B cell (primary cell): ENCODE results near the gene CES3. TPM values are rescaled to one million over a fixed set of nuclear protein-coding genes. Genes with fewer than 3 reads are reported as not detected.
A peak's percentile ranks its signal among the peaks of the same experiment; 100 is the strongest.

Experiments used
- ATAC-seq: fragments of 200-7000 bp; cut with Tn5 transposase; one replicate; pipeline ENCODE4 v1.10.0; 2021; ENCODE audit warnings: low read depth, mild to moderate bottlenecking, moderate number of reproducible peaks, moderate library complexity
- CTCF ChIA-PET: fragments of 350-600 bp; sonication (Branson Sonifier 250); formaldehyde crosslinking; loops from one replicate; lab custom pipeline; 2021; ENCODE audit warnings: antibody characterized with exemption, inconsistent platforms; lab: Charles Lee
- POLR2A ChIA-PET: fragments of 350-600 bp; sonication (Branson Sonifier 250); formaldehyde crosslinking; loops from one replicate; lab custom pipeline; 2021; ENCODE audit warnings: antibody characterized with exemption; lab: Charles Lee
- DNase-seq: peaks from one replicate; pipeline ENCODE4 v3.0.0; 2013
- H2AFZ ChIP-seq: 2 replicates; pipeline ENCODE4 v1.6.1; 2012; ENCODE audit warnings: mild to moderate bottlenecking, low read depth, low read length; ENCODE audit not compliant: insufficient read depth, poor library complexity, severe bottlenecking
- H3K27ac ChIP-seq, 2 donors: 1 replicate in 1 of 2; 2 replicates in 1 of 2; pipeline ENCODE4 v1.5.1; 2012 to 2013; ENCODE audit warnings: low read length in 2 of 2, mild to moderate bottlenecking in 2 of 2, moderate library complexity in 1 of 2
- H3K27me3 ChIP-seq, 4 experiments: fragments of 200-600 bp in 1 of 4; sonication (generic) in 1 of 4; replicated peaks in 1 of 4; 1 replicate in 2 of 4; 2 replicates in 2 of 4; pipeline versions ENCODE4 v1.6.1 to v1.7.0; 2013 to 2016; ENCODE audit warnings: low read length in 3 of 4, mild to moderate bottlenecking in 2 of 4, mixed read lengths in 1 of 4, moderate library complexity in 1 of 4; ENCODE audit not compliant: insufficient read depth in 4 of 4, control insufficient read depth in 3 of 4; ENCODE audit errors: control extremely low read depth in 1 of 4
- H3K36me3 ChIP-seq, 2 experiments: replicated peaks in 1 of 2; 1 replicate in 1 of 2; 2 replicates in 1 of 2; pipeline versions ENCODE4 v1.6.1 to v1.7.1; 2013; ENCODE audit warnings: low read length in 1 of 2; ENCODE audit not compliant: insufficient read depth in 2 of 2, control insufficient read depth in 1 of 2; ENCODE audit errors: control extremely low read depth in 1 of 2, extremely low read depth in 1 of 2
- H3K4me1 ChIP-seq, 2 donors: fragments of 200-600 bp in 1 of 2; sonication (generic) in 1 of 2; 1 replicate in 1 of 2; 2 replicates in 1 of 2; pipeline versions ENCODE4 v1.5.1 to v1.6.1; 2013 to 2017; ENCODE audit warnings: low read length in 2 of 2; ENCODE audit not compliant: control insufficient read depth in 2 of 2, insufficient read depth in 2 of 2
- H3K4me2 ChIP-seq: replicated peaks from 2 replicates; pipeline ENCODE3; 2012; ENCODE audit warnings: mild to moderate bottlenecking, low read depth, low read length; ENCODE audit not compliant: poor library complexity, severe bottlenecking
- H3K4me3 ChIP-seq, 5 experiments: fragments of 200-600 bp in 1 of 5; sonication (generic) in 1 of 5; 1 replicate in 3 of 5; 2 replicates in 2 of 5; pipeline versions ENCODE4 v1.5.1 to v1.7.0; 2011 to 2016; ENCODE audit warnings: low read length in 4 of 5, mild to moderate bottlenecking in 4 of 5, low read depth in 2 of 5, control low read depth in 1 of 5, moderate library complexity in 1 of 5; ENCODE audit not compliant: insufficient read depth in 1 of 5; ENCODE audit errors: control extremely low read depth in 1 of 5, extremely low read depth in 1 of 5
- H3K79me2 ChIP-seq: fragments of 200-600 bp; sonication (generic); one replicate; pipeline ENCODE4 v1.6.0; 2016; ENCODE audit warnings: low read length; ENCODE audit not compliant: control insufficient read depth, insufficient read depth
- H3K9ac ChIP-seq: fragments of 200-600 bp; sonication (generic); 2 replicates; pipeline ENCODE4 v1.6.1; 2017; ENCODE audit warnings: mild to moderate bottlenecking, low read length, moderate library complexity
- H3K9me3 ChIP-seq, 3 donors: one replicate each; pipeline versions ENCODE4 v1.6.1 to v1.7.1; 2013; ENCODE audit warnings: low read length in 2 of 3; ENCODE audit not compliant: control insufficient read depth in 2 of 3, insufficient read depth in 1 of 3; ENCODE audit errors: control extremely low read depth in 1 of 3
- H4K20me1 ChIP-seq: 2 replicates; pipeline ENCODE4 v1.6.0; 2012; ENCODE audit warnings: mild to moderate bottlenecking, low read length; ENCODE audit not compliant: insufficient read depth, control insufficient read depth, poor library complexity, severe bottlenecking
- H3K27ac Mint-ChIP-seq: one replicate; pipeline ENCODE4 v1.8.0; 2021; ENCODE audit warnings: mixed read lengths
- H3K27me3 Mint-ChIP-seq: one replicate; pipeline ENCODE4 v1.8.0; 2021; ENCODE audit warnings: mixed read lengths
- H3K4me1 Mint-ChIP-seq: one replicate; pipeline ENCODE4 v1.8.0; 2021; ENCODE audit warnings: mixed read lengths
- H3K4me3 Mint-ChIP-seq: one replicate; pipeline ENCODE4 v1.8.0; 2021; ENCODE audit warnings: mixed read lengths
- H3K9me3 Mint-ChIP-seq: one replicate; pipeline ENCODE4 v1.8.0; 2022; ENCODE audit warnings: mixed read lengths; ENCODE audit not compliant: insufficient read depth
- CTCF ChIP-seq: fragments of 200-600 bp; IDR thresholded peaks from one replicate; pipeline ENCODE4 v1.8.0; 2022; ENCODE audit warnings: antibody characterized with exemption, mild to moderate bottlenecking
- EZH2 ChIP-seq: IDR thresholded peaks from 2 replicates; pipeline ENCODE4 v1.6.1; 2012; ENCODE audit warnings: borderline replicate concordance, low read depth, mild to moderate bottlenecking, moderate library complexity, low read length; ENCODE audit not compliant: insufficient read depth, poor library complexity, severe bottlenecking
- WGBS: methylation state at CpG from one replicate; pipeline ENCODE4 v1.1.5; 2013; ENCODE audit warnings: missing lambda C conversion rate; ENCODE audit not compliant: insufficient coverage; 5-methylcytosine and 5-hydroxymethylcytosine counted together
- intact Hi-C: fragments of 100-400 bp; cut with micrococcal nuclease; formaldehyde crosslinking; loops from one replicate; pipeline ENCODE4 v1.10.0; 2022
- polyA minus RNA-seq: library from RNA; depleted of rRNA, polyadenylated mRNA; stranded (reverse); fragments of >200 nt; gene quantifications from 2 replicates; pipeline ENCODE4 v1.2.3, GENCODE V29; 2012
- polyA plus RNA-seq: library from polyadenylated mRNA; depleted of rRNA; stranded (reverse); fragments of >200 nt; gene quantifications from 2 replicates; pipeline ENCODE4 v1.2.3, GENCODE V29; 2012
- total RNA-seq, 2 donors: library from RNA; stranded (reverse); fragments of 120-200 nt in 1 of 2; gene quantifications; 1 replicate in 1 of 2; 2 replicates in 1 of 2; pipeline versions ENCODE4 v1.2.3 to v1.2.4, GENCODE V29; 2013 to 2022

Gene CES3
- 0.32 and 0.42 TPM in 2 replicates for total RNA-seq
- total RNA-seq (2013), result 0.12 TPM
- polyA plus RNA-seq, result 0.25 and 1.1 TPM in 2 replicates
- 0.17 and 0.64 TPM in 2 replicates for polyA minus RNA-seq

- no peaks in the 10 kb centered on the region for H4K20me1 ChIP-seq
- H2AFZ ChIP-seq, result peak within 1 kb of the TSS; percentile 88
- no peaks in the 10 kb centered on the region for H3K9me3 Mint-ChIP-seq
- 75% methylated on average over 11 of the region's 16 CpGs for WGBS
- ChIA-PET CTCF (interaction anchor here (1.0 to 1.9 kb wide), 3 partner anchors 10 to 224 kb away, joined by 3 to 8 read pairs (median 5); no protein-coding TSS in a partner anchor), POLR2A (no interaction called here)
- peak; percentile 69 for TF ChIP-seq CTCF
- no peak for TF ChIP-seq EZH2
- ATAC-seq (peak; percentile 60), DNase-seq (peak; percentile 63)
- H3K4me1 ChIP-seq, result peaks cover 7 to 14% of the 10 kb centered on the region in 2 donors
- H3K4me1 Mint-ChIP-seq, result peaks cover 14% of the 10 kb centered on the region
- no peaks in the 10 kb centered on the region for H3K27me3 ChIP-seq
- H3K4me2 ChIP-seq, result peak within 1 kb of the TSS; percentile 66
- intact Hi-C loops, result no loop called here
- no peak within 1 kb of the TSS for H3K9ac ChIP-seq
- H3K4me3 ChIP-seq, result no peak within 1 kb of the TSS
- H3K27me3 Mint-ChIP-seq, result peaks cover 12% of the 10 kb centered on the region
- no peak within 1 kb of the TSS for H3K27ac Mint-ChIP-seq
- H3K9me3 ChIP-seq, result peaks cover 0 to 3% (median 0%) of the 10 kb centered on the region in 3 donors
- no peaks in the 10 kb centered on the region for H3K36me3 ChIP-seq
- no peaks in the 10 kb centered on the region for H3K79me2 ChIP-seq
- H3K4me3 Mint-ChIP-seq, result peak within 1 kb of the TSS; percentile 53
- peak within 1 kb of the TSS; percentile 20 to 23 for H3K27ac ChIP-seq
Measured at GRCh38 chr16:66961065-66961744, at the start of gene CES3. CES3 (plus strand) TSS chr16:66961266; CDS start chr16:66961308, 42 bp downstream.

GRCh38 chr16:66911801-66912200 is 49.3 kb upstream of the CES3 start:
- Histone ChIP-seq H3K4me2 (no peak overlapping the region), H3K4me1 (no peaks in the 10 kb centered on the region), H2AFZ (no peak overlapping the region), H3K79me2 (no peaks in the 10 kb centered on the region), H3K27ac (no peak overlapping the region), H3K9me3 (no peaks in the 10 kb centered on the region), H3K9ac (no peak overlapping the region), H3K36me3 (no peaks in the 10 kb centered on the region), H4K20me1 (no peaks in the 10 kb centered on the region), H3K27me3 (no peaks in the 10 kb centered on the region), H3K4me3 (no peak overlapping the region)
- no peak overlapping the region for H3K4me3 Mint-ChIP-seq
- ATAC-seq (no peak), DNase-seq (no peak)
- TF ChIP-seq CTCF, result no peak
- TF ChIP-seq EZH2, result no peak
- no peaks in the 10 kb centered on the region for H3K4me1 Mint-ChIP-seq
- H3K9me3 Mint-ChIP-seq, result no peaks in the 10 kb centered on the region
- ChIA-PET POLR2A (no interaction called here), CTCF (no interaction called here)
- intact Hi-C loops, result no loop called here
- peaks cover 6% of the 10 kb centered on the region for H3K27me3 Mint-ChIP-seq
- H3K27ac Mint-ChIP-seq, result no peak overlapping the region
- WGBS, result 94% methylated on average over 8 of the region's 8 CpGs
